Activated CD4-positive, alpha-beta T cell treated with anti-CD3 and anti-CD28 coated beads, Interleukin-2, Interleukin-6, amounts not matched to agents 100 ng/mL and 50 ng/mL, durations not matched to agents 16 hours and 8 hours (primary cell): ENCODE data around the gene USP15.
A peak's percentile ranks its signal among the peaks of the same experiment; 100 is the strongest.
"Not testable (repeated sequence)": the region's sequence is repeated elsewhere in the genome, so short reads cannot be mapped to it uniquely, and the experiment has no call there.

Experiments used
- DNase-seq: peaks from one replicate; pipeline ENCODE4 v3.0.0-alpha.2; 2020

Gene USP15

DNA sequence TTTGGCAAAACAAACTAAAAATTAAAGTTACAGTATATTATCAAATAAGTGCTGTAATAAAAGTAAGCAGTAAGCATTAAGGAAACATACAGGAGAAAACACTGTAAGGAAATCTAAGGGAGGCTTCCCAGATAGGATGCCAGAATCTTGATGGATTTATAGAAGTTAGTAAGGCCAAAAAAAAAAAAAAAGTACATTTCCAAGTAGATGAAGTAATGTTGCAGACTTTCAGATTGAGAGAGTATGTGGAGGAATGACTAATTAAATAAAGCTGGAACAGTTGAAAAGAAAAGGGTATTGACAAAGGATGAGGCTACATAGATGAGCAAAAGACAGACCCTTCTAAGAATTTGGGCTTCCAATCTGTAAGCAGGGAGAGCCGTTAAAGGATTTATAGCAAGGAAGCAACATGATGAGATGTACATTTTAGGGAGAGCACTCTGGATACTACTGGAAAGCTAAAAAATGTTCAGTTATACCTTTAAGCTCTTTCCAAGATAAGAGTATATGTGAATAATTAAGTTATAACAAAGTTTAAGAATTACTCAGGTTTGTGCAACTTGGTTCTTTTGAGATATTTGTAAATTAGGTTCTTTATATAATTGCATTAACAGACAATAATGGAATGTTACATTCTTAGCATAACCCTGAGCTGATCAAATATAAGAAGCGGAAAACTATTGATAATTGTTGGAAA, 119.0 kb downstream of the USP15 start:
- DNase-seq, result no peak

DNA sequence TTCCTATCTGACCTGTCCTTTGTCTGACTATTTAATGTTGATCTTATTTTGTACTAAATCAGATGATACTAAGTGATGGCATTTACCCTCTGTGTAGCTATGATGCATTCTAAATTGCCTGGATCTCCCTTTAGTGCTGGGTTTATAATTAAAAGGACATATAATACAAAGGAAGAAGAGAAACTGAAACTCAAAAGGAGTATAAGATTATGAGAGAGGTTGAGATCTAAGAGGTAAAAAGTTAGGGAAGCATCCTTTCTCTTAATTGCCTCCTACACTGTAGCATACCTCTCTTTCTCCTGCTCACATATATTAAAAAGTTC, 119.5 kb downstream of the USP15 start:
- DNase-seq, result no peak

DNA sequence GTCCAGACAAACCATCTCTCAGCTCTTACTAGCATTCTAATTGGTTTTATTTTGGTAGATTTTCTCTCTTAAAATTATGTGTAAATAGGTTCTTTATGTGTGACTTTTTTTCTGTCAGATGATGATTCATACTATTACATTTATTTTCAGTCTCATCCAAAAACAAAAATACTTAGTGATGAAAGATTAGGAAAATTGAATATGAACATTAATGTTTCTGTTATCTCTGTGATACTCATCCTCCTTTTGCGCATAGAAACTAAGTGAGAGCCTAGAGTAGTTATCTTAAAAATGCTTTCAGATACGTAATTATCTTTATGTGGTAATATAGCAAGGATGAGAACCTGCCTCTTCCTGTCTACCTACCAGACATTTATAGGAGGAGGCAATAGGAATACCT, 122.3 kb downstream of the USP15 start:
- DNase-seq, result no peak

DNA sequence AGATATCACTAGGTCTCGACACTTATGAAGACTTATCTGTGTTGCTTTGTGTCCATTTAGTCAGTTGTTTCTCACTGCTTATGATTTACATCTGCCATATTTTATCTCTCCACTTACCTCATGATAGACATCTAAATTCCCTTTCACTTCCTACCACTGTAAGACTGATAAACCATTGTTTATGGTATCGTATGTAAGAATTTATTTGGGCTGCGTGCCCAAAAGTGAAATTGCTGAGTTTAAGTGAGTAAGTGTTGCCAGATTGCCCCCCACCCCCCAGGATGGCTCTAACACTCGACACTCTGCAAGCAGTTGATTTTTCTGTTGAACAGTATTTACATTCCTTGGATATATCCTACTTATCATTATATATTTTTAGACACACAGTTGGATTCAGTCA, 136.5 kb downstream of the USP15 start:
- no peak for DNase-seq

DNA sequence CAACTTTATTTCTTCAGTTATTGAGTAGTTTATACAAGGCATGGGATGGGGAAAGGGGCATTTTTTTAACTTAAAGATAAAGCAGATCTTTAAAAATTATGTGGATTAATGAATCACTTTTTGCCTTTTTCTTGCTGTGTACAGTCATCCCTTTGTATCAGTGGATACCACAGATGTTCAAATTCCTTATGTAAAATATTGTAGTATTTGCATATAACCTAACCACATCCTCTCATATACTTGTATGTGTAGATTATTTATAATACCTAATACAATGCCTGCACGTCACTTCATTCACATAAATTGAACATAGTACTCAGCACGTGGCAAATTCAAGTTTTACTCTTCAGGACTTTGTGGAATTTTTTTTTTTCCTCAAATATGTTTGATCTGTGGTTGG, 139.9 kb downstream of the USP15 start:
- DNase-seq, result no peak

DNA sequence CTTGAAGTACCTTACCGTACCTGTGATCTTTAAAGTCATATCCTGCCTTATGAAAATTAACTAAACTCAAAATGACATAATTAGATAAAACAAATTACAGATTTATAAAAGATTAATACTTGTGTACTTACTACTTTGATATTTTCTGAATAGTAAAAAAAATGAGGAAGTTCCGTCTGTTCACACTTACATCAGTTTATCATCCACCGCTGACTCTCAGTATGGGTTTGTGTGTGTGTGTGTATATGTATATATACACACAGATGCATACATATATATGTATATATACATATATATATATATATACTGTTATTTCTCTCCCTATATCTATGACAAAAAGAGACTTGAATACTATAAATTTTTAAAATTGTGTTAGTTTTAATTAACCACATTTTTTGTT, 141.4 kb downstream of the USP15 start:
- DNase-seq, result no peak

DNA sequence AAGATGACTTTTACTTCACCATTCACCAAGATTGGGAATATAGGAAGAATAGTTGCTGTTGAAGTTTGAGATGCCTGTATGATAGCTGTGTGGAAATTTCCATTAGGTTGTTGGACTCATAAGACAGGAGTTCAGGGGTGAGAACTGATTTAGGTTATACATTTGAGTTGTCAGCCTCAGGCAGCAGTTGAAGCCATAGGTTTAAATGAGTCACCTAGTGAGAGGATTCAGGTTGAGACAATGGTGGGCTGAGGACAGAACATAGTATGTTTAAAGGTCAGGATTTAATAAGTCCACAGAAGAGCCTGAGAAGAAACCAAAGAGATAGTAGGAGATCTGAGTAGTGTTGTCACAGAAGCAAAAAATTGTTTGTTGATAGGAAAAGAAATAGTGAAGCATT, 142.8 kb downstream of the USP15 start:
- peak; percentile 9 for DNase-seq

DNA sequence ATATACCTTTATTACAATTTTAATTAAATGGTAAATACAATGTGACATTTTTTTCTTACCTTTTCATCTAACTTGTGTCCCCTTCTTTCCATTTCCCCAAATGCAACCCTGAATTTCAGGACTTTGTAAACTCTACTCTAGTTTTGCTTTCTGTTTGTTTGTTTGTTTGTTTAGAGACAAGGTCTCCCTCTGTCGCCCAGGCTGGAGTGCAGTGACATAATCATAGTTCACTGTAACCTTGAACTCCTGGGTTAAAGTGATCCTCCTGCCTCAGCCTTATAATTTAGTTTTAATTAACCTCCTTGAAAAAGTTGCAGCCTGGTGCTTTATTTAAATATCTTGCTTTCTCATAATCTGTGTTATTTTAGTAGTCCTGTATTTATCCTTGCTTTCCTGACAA, 147.4 kb downstream of the USP15 start:
- DNase-seq, result no peak

DNA sequence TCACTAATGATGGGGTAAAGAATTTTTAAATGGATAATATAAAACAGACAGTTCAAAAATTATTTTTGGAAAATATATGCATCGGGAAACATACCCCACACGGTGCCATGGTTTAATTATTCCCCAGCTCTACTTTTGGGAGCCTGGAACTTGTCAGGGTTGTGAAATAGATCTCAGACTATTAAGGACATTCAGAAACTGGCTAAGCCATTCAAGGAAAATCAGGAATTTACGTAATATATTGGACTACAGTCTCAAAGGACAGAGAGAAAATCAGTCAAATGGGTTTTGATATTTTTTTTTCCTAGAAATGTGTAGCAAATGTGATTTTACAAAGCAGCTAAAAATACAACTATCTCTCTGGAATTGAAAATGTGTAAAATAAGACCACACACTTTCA, 148.9 kb downstream of the USP15 start:
- no peak for DNase-seq

DNA sequence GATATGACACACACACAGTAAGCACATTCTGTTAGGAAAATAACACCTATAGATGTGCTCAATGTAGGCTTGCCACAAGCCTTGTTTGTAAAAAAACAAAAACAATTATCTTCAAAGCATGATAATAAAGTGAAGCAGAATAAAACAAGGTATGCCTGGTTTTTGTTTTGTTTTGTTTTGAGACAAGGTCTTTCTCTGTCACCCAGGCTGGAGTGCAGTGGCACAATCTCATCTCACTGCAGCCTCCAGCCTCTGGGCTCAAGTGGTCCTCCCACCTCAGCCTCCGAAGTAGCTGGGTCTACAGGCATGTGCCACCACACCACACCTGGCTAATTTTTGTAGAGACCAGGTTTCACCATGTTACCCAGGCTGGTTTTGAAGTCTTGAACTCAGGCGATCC, 154.0 kb downstream of the USP15 start:
- DNase-seq, result no peak

DNA sequence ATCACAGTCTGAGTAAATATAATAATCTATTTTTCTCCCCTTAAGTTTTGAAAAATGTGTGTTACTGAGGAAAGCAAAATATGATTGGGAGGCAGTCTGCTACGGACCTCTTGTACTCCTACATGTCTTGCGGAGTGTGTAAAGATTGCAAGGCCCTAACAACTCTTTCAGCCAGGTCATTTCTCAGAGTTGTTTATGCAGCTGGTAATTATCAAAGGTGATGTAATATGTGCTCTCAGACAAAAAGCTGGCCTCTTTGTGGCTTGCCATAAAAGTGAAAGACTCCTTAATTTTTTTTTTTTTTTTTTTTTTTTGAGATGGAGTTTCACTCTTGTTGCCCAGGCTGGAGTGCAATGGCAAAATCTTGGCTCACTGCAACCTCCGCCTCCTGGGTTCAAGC, 165.9 kb downstream of the USP15 start:
- no peak for DNase-seq

DNA sequence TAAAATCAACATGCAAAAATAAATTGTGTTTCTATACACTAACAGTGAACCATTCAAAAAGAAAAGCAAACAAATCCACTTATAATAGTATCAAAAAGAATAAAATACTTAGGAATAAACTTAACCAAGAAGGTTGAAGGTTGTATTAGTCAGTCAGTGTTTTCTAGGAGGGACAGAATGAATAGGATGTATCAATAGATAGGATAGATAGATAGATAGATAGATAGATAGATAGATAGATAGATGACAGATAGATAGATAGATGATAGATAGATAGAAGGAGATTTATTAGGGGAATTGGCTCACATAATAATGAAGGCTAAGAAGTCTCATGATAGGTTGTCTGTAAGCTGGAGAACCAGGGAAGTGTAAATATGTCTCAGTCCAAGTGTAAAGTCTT, 169.3 kb downstream of the USP15 start:
- DNase-seq, result no peak

DNA sequence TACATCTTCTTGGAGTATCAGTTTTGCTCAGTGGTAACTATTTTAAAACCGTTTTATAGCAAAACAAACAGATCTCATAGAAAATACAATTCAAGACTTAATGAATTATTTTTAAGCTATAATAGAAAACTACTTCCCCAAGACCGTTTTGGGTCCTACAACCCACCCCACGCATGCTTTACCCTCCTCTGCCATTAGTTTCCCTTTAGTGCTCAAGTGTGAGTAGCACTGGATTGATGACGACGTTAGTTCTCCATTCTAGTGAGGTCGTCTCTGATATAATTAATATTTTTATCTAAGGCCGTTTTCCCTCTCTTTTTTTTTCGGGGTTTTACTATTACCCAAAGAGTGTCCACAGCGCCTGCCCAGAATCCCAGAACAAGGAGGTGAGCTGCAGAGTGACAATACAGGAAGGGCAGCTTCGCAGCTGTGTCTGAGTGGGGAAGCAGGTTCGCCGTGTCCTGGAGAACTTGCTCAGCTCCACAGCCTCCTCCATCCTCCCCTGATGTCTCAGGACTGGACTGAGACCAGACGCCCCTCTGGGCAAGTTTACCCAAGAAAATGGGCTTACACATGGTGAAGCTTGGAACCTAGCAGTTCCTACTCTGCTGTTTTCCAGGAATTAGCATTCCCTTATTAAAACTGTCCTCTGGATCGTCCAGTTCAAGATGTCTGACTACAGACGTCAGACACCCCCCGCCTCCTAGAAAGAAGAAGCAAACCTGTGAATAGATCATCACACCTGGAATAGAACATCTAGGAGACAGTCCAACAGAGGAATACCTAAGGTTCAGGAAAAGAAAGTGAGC, 174.5 kb downstream of the USP15 start:
- no peak for DNase-seq

DNA sequence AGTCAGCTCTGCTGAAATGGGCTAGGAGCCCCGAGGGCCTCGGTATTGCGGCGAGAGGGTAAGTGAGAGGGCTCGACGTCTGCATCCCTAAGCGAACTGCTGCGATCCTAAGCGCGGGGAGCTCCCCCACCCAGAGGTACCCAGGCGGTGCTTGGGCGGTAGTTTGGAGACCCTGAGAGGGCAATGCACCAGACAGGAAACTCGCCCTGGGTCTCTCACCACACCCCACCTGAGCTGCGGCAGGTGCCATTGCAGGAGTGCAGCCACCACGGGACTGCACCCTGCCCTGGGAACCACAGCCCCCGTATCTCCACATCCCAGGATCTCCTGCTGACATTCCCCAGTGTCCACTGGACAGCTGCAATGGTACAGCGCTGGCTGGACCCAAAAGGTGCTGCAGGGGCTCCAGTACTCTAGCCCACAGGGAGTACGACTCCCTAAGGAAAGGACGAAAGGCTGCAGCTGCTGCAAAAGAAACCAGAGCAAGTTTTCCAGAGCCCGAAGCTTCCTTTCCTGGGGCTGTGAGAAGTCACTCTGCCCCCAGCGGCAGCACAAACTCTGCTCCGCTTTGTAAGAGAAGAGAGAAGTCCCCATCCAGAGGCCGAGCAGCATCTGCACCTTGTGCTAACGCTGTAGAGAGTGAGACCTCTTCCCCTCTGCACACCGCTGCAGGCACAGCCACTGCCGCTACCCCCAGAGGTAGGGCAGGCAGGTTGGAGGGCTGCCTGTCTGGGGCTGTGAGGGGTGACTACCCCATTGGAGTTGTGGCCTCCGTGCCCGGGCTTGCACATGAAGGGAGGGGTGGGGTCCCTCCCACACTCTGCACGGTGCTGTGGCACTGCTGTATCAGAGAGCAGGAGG, 175.3 kb downstream of the USP15 start:
- peak; percentile 41 for DNase-seq

DNA sequence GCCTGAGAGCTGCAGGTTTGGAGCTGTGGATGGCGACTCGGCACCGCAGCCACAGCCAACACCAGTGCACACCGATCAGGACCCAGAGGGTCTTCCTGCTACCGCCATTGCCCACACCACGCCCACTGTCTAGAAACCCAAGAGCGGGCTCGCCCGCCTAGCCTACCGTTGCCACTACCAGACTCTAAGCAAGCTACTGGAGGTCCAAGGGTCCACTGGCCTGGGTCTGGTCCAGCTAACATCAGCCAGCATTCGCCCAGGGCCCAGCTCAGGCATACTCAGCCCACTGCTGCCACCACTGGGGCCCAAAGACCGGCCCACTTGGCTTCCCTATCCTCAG, 175.9 kb downstream of the USP15 start:
- DNase-seq, result no peak

DNA sequence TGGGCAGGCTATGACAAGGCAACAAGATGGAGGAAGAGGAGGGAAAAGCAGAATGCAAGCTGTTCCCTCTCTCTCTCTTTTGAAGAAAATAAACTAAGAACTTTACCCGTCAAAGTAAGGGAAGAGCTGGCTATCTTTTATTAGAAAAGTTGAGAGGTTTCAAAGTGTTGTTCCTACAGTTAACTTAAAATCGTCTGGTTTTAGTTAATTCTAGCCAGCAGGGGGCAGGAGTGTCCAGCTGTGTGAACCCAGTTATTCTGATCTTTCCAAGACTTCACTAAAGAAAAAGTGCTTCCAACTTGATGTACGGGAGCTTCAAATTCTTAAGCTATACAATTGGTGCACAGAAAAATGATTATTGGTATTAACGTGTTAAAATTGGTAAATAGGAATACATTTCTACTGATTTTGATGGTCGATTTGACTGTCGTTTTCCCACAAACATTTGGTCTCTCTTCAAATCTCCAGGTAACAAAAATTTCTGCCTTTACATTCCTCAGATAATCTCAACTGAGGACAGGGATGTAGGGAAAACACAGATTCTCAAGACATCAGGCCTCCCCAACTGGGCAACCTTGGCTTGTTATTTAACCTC, 178.0 kb downstream of the USP15 start:
- DNase-seq, result peak; percentile 64

DNA sequence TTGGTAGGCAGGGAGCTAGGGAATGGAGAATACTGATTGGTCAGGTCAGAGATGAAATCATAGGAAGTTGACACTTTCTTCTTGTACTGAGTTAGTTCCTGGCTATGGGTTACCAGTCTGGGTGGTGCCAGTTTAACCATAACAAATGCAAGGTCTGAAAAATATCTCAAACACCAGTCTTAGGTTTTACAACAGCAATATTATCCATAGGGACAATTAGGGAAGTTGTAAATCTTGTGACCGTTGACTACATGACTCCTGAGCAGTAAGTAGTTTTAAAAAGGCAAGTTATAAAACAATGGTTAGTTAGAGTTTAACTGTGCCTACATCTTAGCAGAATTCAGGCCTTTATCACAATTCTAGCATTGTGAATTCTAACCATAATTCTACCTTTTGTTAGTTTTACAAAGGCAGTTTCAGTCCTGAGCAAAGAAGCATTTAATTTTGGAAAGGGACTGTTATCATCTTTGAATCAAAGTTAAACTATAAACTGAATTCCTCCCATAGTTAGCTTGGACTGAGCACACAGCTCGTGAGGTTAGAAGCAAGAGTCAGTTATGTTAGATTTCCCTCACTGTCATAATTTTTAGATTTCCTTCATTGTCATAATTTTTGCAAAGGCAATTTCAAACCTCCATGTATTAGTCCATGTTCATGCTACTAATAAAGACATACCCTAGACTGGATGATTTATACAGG, 186.7 kb downstream of the USP15 start:
- DNase-seq, result no peak

DNA sequence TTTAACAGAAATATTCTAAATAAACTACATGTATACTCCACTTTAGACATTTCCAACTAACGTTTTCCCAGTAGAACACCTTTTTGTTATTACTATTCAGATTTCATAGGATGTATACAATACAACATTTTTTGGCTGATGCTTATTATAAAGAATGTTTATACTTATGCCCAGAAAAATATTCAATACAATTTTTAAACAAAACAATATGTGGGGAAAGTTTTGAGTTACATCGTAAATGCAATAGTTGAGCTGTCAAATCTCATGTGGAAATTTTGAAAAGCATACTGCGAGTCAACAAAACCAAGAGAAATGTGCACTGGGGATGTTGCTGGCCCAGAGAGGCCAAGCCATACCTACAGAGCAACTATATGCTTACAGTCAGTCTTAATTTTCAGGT, 188.2 kb downstream of the USP15 start:
- no peak for DNase-seq

DNA sequence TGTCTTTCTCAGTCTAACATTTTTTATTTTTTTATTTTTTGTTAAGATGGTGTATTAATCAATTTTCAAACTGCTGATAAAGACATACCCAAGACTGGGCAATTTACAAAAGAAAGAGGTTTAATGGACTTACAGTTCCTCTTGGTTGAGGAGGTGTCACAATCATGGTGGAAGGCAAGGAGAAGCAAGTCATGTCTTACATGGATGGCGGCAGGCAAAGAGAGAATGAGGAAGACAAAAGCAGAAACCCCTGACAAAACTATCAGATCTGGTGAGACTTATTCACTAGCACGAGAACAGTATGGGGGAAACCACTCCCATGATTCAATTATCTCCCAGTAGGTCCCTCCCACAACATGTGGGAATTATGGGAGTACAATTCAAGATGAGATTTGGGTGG, 195.2 kb downstream of the USP15 start:
- not testable (repeated sequence) for DNase-seq

DNA sequence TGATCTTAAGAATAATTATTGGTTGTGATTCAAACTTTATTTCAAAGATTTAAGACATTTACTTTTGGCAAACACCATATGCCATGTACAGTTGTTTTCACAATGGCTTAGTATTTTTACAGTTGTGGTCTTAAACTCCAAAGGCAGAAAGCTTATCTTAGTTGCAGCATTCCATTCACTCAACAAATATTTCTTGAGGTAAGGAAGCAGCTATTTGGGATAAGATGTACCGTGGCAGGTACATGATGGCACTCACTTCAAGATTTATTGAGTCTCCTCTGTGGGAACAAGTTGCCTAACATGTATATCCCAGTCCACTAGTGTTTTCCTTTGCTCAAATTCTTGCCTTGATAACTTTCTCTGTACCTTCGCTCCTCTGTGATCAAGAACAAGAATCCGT, 198.4 kb downstream of the USP15 start:
- no peak for DNase-seq

DNA sequence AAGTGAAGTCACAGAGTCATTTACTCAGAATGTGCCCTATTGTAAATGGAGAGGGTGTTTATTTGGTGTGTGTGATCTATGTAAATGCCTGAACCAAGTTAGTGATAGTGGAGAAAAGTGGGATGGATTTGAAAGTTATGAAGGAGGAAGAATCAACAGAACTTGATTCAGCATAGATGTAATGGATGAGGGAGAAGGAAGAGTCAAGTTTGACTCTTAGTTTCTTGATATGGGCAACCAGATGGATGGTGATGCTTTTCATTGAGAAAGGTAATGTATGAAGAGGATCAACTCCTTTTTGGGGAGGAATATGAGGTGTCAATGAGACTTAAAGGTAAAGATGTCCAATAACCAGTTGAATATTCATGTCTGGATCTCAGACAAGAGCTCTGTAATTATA, 199.8 kb downstream of the USP15 start:
- no peak for DNase-seq

DNA sequence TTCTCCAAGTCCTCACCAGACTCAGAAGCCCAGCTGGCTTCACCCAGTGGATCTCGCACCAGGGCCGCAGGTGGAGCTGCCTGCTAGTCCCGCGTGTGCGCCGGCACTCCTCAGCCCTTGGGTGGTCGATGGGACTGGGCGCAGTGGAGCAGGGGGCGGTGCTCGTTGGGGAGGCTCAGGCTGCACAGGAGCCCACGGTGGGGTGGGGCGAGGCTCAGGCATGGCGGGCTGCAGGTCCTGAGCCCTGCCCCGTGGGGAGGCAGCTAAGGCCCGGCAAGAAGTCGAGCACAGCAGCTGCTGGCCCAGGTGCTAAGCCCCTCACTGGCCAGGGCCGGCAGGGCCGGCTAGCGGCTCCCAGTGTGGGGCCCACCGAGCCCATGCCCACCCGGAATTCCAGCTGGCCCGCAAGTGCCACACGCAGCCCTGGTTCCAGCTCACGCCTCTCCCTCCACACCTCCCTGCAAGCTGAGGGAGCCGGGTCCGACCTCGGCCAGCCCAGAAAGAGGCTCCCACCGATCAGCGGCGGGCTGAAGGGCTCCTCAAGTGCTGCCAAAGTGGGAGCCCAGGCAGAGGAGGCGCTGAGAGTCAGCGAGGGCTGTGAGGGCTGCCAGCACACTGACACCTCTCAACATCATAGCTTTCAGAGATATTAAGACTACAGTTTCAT, 201.1 kb downstream of the USP15 start:
- not testable (repeated sequence) for DNase-seq
